Measurements from ENCODE around the gene TMEM147.
"Not testable (repeated sequence)": the region's sequence is repeated elsewhere in the genome, so short reads cannot be mapped to it uniquely, and the experiment has no call there.

TMEM147 gene

GRCh38 chr19:35595026-35595425 is 49.6 kb downstream of the TMEM147 start:
- not testable (repeated sequence) for H3K27ac Mint-ChIP-seq (ENCODE audit: low read depth); H3K36me3 Mint-ChIP-seq (ENCODE audit: insufficient read depth); H3K4me1 Mint-ChIP-seq; ATAC-seq (replicated peaks; ENCODE audit: extremely low read depth, poor library complexity, severe bottlenecking); H3K4me3 Mint-ChIP-seq; DNase-seq (ENCODE audit: low spot score in 2 of 2); H3K9me3 Mint-ChIP-seq
- peaks cover 19% of the 10 kb centered on the region for H3K27me3 Mint-ChIP-seq

GRCh38 chr19:35595928-35596327 is 50.5 kb downstream of the TMEM147 start:
- DNase-seq (ENCODE audit: low spot score in 2 of 2) (no peak), ATAC-seq (replicated peaks; ENCODE audit: extremely low read depth, poor library complexity, severe bottlenecking) (no peak)
- H3K27me3 Mint-ChIP-seq, result peaks cover 28% of the 10 kb centered on the region
- H3K27ac Mint-ChIP-seq (ENCODE audit: low read depth), result no peak overlapping the region
- H3K4me1 Mint-ChIP-seq, result no peaks in the 10 kb centered on the region
- no peaks in the 10 kb centered on the region for H3K36me3 Mint-ChIP-seq (ENCODE audit: insufficient read depth)
- no peaks in the 10 kb centered on the region for H3K9me3 Mint-ChIP-seq
- no peak overlapping the region for H3K4me3 Mint-ChIP-seq

- Mint-ChIP-seq H3K4me3 (no peak overlapping the region), H3K4me1 (no peaks in the 10 kb centered on the region), H3K27ac (ENCODE audit: low read depth) (no peak overlapping the region)
Observed at GRCh38 chr19:35596366-35596999, 51.1 kb downstream of the TMEM147 start.

More at GRCh38 chr19:35596366-35596999, 51.1 kb downstream of the TMEM147 start:
- ATAC-seq (replicated peaks; ENCODE audit: extremely low read depth, poor library complexity, severe bottlenecking) (no peak), DNase-seq (ENCODE audit: low spot score in 2 of 2) (no peak)
- Mint-ChIP-seq H3K9me3 (no peaks in the 10 kb centered on the region), H3K36me3 (ENCODE audit: insufficient read depth) (no peaks in the 10 kb centered on the region), H3K27me3 (peaks cover 34% of the 10 kb centered on the region)
